DMS114 treated with DMSO at 0.1 percent for 48 hours (cell line): ENCODE results near the gene PGLYRP4.

Source experiments
- DNase-seq: peaks from one replicate; lab custom pipeline; 2025; ENCODE audit not compliant: unreplicated experiment; lab: John Stamatoyannopoulos, UW

The PGLYRP4 gene

DNA sequence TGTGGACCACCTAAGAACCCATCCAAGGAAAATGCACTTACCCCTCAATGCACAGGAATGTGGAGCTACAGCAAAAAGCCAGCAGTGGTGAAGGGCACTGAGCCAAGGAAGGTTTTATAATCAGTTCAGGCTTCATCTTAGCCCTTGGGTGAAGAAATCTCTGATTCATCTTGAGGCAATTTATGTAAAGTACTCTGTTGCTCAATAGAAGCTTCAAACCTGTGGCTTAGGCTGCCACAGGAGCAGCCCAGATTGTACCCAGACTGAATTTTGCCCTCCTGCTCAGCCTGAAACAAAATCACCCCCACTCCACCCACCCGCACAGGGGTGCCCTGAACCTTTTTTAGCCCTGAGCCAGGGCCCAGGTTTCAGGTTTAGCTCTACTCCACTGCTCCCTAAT lies 26.9 kb upstream of the PGLYRP4 start, which contains the start of gene S100A12:
Gene S100A12 (minus strand): TSS at position 111 of the 400 bp plus-strand sequence. CDS start 1,029 bp downstream, outside the sequence.
- DNase-seq: no peak

DNA sequence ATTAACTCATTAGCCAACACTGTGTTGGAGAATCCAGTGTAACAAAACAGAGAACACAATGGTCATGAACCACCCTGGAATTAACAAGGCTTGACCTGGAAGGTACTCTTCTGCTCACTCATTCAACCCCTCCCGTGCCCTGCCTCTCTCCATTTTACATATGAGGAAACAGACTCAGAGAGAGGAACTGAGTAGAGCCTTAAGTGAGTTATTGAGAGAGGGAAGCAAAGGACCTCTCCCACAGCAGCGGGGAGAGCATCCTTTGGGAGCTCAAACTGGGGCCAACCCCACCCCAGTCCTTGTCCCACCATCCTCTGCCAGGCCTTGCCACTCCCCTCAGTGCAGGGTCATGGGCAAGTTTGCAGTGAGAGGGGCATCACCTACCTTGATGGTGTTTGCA lies 25.4 kb upstream of the PGLYRP4 start:
- no peak for DNase-seq

DNA sequence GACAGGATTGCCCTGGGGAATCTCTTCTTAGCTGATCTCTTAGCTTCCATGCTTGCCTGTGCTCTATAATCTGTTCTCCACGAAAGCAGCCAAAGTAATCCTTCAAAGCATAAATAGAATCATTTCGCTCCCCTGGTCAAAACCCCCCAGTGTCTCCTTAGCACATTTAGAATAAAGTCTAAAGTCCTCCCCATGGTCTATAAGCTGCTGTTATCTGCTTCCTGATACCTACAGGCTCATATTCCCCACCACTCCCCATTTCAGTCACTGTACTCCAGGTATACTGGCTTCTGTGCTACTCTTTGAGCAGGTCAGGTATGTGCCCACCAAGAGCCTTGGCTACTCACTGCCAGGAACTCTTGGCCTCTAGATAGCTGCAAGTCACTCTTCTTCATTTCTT lies 23.9 kb upstream of the PGLYRP4 start:
- no peak for DNase-seq

DNA sequence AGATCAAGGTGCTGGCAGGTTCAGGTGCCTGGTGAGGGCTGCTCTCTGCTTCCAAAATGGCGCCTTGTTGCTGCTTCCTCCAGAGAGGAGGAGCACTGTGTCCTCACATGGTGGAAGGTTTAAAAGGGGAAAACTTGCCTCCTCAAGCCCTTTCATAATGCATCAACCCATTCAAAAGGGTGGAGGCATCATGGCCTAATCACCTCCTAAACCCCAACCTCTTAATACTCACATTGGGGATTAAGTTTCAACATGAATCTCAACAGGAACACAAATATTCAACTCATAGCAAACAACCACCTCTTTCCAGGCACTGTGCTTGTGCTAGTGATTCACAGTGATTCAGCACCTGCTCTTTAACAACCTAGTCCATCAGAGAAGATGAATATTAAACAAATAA lies 22.6 kb upstream of the PGLYRP4 start:
- DNase-seq: no peak

DNA sequence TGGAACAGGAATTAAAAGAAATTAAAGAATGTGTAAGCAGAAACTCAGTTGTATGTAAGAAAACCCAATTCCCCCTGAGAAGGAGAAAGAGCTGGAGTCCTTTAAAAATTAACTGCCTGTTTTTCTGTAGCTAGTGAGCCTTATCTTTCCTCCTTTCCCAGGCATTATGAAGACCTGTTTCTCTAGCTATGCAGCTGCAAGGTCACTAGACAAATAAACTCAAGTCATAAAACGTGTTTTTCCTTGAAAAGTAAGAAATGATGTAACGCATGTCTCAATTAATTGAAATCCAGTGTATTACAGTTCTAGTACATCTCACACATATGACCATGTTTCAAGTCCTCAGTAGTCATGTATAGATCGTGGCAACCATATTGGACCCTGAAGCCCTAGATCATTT lies 21.5 kb upstream of the PGLYRP4 start:
- DNase-seq: no peak

DNA sequence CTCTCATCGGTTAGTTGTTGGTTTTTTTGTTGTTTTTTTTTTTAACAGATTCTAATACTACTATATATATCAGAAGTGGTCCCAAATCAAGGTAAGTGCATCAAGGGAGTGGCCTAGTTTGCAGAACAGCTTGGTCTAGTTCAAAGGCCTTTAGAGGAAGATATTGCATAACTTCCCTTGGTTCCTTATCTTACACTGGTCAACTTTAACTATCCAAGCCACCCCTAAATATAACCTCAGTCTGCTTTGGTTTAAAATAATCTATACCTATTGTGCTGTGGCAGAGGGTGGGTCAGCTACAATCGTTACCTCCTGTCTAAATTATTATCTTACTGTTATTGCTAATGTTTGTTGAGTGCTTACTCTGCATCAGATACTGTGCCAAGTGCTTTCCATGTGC lies 19.9 kb upstream of the PGLYRP4 start:
- no peak for DNase-seq

DNA sequence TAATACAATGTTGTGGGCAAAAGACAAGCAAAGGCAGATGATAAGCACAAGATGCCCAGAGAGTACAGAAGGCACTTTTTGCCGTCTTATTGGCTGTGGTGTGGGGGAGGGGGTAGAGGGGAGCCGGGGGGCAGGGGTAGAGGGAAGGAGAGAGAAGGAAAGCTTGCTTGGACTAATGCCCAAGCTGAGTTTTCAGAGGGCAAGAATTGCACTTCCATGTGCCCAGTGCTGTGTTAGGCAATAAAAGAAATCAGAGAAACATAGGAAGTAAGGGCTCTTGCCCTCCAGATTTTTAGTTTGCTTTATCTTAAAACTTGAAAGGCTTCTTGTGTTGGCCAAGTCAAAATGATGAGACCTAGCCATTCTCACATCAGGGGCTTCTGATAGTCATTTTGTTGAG lies 18.4 kb upstream of the PGLYRP4 start:
- DNase-seq: no peak

DNA sequence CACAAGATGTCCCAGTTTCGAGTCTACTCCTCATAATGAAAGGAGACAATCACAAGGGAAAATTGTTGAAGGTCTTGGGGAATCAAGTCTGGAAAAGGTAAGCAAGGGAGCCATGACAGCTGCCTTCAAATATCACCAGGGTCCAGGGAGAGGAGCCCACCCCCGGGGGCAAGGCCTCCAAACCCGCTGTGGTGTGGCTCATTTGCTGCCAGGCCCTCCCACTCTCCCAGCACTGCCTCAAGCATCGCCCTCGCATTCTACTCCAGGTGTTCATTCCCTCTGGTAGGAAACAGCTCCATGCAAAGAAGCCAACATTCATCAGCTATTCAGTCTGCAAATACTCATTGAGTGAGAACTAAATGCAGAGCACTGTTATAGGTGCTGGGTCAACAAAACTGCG lies 17.6 kb upstream of the PGLYRP4 start:
- no peak for DNase-seq

DNA sequence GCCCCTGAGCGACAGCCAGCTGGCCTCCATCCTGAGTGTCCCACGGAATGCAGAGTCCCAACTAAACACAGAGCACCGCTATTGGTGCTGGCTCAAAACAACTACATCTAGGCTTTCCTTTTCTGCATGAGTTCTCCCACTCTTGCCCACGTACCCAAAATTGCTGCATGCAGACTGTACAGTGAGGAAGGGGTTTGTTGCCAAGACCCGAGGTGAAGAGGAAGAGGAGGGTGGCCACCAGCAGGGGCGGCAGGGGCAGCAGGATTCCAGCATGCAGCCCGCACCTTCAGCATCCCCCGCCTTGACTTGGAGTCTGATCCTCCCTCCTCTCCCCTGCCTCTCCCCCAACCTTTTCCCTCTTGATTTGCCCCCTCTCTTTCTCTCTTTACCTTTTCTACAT lies 17.1 kb upstream of the PGLYRP4 start:
- no peak for DNase-seq

DNA sequence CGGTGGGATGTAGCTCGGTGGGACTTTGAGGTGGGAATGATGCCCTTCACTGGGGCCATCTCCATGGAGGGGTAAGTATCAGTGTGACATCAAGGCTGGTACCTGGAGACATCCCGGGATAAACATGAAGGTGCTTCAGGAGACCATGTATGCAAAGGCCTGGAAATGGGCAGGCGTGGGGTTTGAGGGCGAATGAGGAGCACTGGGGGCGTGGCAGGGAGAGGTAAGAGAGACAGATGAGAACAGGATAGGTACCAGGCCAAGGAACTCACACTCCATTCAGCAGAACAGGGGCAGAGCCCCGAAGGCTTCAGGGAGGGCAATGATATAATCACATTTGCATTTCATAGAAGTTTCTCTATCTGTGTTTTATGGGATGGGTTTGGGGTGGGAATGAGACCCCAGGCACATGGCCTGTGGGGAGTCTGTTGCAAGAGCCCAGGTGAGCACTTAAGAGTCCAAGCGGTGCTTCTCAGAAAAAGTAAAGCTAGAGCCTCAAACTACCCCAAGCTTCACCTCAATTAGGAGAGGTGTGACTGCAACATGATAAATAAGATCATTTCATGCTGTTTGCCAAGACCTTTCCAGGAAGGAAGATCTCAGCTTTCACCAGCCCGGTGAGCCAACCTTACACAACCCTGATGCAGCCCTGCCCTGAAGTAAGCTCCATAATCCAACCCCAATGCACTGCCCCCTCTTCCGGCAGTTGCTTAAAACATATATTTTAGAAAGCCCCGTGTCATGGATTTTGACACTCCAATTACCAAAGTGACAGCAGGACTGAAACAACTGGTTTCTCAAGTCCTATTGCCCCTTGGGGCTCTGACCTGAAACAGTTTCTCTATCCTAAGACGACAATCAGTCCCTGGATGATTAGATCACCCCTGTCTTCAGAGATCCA lies 16.4 kb upstream of the PGLYRP4 start:
- no peak for DNase-seq

DNA sequence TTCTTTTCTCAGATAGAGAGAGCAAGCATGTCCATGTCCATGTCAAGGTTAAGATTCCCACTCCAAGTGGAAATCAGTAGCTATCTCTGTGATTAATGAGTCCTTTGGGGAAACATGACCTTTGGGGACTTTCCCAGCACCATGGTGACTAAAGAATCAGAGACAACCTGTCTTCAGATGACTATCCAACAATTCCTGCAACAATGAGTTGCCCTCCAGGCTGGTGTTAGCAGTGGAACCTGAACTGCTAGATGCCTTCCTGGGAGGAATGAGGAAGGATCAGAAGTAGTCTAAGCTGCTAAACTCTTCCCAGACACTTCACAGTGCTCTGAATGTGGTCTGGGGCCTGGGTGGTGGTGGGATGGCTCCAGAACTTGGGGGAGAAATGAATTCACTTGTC lies 15.5 kb upstream of the PGLYRP4 start:
- no peak for DNase-seq

DNA sequence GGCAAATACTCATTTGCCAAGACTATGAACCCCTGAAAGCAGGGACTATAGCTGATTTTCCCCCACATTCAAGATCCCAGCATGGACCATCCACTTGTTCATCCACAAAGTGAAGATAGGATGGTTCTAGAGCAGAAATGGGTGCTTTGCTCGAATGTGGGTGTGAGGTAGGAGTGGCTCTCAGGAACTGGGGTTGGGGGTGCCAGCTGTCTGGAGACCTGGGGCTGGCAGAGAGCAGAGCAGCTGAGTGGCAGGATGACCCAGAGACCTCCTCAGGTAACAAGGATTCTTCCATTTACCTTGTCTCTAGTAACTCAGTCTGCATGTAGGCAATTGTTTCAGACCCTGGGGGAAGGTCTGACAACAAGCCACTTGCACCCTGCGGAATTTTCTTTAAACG lies 15.0 kb upstream of the PGLYRP4 start:
- no peak for DNase-seq

DNA sequence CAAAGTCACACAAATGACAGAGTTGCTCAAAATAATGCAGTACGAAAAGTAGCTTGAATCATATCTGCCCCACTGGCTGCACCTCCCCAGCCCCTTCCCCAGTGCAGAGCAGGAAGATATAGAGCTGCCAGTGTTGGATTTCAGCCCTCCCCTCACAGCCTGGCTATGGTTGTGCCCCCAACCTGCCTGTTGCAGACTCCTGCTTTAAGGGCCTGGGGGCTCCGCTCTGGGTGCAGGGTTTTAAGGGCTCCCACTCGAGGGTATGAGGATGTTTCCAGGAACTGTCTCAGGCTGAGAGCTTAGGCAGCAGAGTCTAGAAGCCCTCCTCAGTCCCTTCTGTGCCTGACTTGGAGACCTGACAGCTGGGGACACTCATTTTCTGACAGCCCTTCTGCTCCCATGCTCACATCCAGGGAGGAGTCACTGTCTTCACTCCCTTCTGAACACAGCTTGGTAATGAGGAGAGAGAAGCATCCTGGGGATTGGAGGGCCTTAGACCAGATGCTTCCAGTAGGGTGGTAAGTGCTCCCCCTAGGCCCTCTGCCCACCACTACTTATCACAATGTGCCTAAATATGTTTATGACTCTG lies 13.6 kb upstream of the PGLYRP4 start:
- no peak for DNase-seq

DNA sequence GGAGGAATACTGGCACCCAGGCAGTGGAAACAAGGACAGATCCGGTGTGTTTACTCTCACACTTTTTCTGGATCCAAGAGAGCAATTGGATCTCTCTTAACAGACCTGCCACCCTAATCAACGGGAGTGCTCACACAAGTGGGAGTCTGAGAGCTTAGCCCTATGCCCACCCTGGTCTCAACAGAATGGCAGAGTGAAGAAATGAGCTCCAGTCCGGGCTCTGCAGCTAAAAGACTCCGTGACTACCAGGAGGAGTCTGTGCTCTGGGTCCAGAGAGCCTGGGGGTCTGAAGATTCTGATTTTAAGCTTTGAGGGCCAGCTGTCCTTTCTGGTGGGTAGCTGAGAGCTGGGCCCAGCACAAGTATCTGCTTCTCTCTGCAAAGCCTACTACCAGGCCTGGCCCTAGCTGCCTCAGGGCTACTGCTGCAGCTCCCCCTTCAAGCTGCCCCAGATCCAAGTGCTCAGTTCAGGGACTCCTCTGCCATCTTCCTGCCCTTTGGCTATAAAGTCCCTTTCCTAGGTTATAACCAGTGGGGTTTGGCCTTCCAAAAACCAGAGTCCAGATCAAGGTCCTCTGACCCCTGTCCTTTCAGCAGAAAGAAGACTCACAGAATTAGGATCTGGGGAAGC lies 13.0 kb upstream of the PGLYRP4 start:
- no peak for DNase-seq

DNA sequence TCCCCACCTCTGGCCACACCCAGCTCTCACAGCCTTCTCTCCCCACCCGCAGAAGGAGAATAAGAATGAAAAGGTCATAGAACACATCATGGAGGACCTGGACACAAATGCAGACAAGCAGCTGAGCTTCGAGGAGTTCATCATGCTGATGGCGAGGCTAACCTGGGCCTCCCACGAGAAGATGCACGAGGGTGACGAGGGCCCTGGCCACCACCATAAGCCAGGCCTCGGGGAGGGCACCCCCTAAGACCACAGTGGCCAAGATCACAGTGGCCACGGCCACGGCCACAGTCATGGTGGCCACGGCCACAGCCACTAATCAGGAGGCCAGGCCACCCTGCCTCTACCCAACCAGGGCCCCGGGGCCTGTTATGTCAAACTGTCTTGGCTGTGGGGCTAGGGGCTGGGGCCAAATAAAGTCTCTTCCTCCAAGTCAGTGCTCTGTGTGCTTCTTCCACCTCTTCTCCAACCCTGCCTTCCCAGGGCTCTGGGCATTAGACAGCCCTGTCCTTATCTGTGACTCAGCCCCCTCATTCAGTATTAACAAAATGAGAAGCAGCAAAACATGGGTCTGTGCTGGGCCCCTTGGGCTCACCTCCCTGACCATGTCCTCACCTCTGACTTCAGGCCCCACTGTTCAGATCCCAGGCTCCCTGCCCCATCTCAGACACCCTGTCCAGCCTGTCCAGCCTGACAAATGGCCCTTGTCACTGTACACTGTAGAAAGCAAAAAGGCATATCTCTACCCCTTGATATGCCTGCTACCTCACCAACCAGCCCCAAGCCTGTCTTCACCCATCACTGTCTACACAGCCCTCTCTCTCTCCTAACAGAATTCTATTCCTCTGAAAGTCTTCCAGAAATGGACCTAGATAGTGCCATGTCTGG lies 12.2 kb upstream of the PGLYRP4 start:
- no peak for DNase-seq

DNA sequence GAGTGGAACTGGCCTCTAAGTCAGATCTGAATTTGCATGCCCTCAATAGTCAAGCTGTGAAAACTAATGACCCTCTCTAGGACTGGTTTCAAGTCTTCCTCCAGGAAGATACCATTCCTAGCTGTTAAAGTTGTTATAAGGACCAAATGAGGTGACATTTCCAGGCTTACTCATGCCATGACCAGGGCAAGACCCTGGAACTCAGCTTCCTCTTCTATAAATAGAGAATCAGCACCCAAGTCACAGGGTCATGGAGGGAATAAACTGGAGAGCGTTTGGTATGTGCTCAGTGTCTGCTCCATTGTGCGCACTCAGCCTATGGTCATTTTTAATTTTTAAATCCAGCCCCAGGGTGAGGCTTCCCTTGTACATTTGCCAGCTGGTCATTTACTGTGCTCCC lies 11.5 kb upstream of the PGLYRP4 start:
- no peak for DNase-seq

DNA sequence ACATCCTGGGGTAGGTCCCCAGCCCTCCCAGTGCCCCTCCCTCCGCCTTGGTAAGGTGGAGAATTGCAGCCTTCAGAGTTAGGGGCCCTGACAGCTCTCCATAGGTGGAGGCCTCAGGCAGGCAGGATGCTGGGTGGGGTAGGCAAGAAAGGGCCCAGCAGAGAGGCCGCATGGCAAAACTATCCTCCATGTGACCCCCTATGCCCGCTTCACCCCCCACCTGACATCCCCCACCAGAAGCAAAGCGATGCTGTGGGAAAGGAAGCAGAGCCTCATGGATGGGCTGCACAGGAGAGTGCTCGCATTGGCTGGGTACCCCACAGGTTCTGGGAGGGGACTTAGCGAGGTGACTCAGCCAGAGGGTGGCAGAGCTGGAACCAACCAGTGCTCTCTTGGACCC lies 10.6 kb upstream of the PGLYRP4 start:
- DNase-seq: no peak

DNA sequence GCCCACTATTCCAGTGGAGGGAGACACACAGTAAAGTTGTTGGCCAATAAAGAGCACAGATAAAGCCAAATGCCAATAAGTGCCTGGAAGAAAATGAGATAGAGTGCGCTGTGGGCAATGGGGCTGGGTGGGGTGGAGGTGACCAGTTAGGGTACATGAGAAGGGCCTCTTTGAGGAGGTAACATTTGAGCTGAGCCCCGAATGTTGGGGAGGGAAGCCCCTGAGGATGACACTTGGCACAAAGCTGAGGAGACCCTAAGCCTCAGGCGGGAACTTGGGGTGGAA lies 10.0 kb upstream of the PGLYRP4 start:
- no peak for DNase-seq

DNA sequence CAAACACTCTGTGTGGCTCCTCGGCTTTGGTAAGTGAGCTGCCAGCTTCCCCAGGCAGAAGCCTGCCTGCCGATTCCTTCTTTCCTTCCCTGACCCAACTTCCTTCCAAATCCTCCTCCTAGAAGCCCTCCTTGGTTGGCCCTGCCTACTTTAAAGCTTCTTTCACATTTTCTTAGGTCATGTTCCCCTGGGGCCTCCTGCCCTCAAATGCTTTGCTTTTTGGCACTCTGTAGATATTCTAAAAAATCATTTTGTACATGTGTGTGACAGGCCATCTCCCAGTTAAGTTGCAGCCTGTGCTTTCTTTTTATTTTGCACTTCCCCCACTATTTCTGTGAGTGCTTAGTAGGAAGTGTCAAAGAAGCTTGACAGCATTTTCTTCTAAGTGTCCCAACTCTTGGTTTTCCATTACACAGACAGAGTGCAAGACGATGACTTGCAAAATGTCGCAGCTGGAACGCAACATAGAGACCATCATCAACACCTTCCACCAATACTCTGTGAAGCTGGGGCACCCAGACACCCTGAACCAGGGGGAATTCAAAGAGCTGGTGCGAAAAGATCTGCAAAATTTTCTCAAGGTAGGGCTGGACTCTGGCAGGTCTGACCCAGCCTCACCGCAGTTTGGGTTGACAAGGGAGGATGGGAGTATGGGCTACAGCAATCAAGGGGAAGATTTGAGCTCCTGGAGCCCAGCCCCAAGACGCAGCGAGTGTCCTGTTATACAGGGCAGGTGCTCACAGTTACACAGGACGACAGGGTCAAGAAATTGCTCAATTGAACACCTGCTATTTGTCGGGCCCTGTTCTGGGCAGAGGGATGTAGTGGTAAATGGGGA lies 9.4 kb upstream of the PGLYRP4 start, which contains the start of gene S100A9:
Gene S100A9 (plus strand): TSS at position 2 of the 838 bp plus-strand sequence. CDS start 430 bp downstream, at position 432.
- no peak for DNase-seq

DNA sequence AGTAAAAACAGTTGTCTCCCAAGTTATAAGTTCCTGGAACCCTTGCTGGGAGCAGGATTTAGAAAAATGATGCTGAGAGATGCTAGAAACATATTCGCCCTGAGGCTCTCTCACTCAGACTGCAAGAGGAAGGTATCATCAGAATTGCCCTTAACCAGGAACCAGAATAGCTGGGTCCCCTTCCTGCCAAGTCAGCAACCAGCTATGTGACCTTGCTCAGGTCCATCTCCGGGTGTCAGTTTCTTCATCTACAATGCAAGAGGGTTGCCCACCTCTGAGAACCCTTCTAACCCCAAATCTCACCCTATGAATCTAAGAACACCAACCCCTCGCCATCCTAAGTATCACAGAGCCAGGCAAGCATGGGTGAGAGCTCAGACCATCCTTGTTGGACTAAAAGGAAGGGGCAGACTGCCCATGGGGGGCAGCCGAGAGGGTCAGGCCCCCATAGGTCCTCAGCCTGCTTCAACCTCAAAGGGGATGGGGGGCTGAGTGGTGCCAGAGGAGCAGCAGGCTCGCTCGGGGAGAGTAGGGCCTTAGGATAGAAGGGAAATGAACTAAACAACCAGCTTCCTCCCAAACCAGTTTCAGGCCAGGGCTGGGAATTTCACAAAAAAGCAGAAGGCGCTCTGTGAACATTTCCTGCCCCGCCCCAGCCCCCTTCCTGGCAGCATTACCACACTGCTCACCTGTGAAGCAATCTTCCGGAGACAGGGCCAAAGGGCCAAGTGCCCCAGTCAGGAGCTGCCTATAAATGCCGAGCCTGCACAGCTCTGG lies 8.6 kb upstream of the PGLYRP4 start:
- no peak for DNase-seq
